Activated B cell treated with CpG ODN at 0.5 μM for 24 hours (primary cell): Measurements from ENCODE around the gene MBNL2. TPM values are rescaled to one million over a fixed set of nuclear protein-coding genes. Genes with fewer than 3 reads are reported as not detected.

ENCODE experiments used
- ATAC-seq: fragments of 200-7000 bp; cut with Tn5 transposase; one replicate; pipeline ENCODE4 v1.10.0; 2021; ENCODE audit warnings: low read depth, mild to moderate bottlenecking, moderate library complexity
- CTCF ChIA-PET: fragments of 350-600 bp; sonication (Branson Sonifier 250); formaldehyde crosslinking; loops from one replicate; lab custom pipeline; 2021; ENCODE audit warnings: antibody characterized with exemption; lab: Charles Lee
- POLR2A ChIA-PET: fragments of 350-600 bp; sonication (Branson Sonifier 250); formaldehyde crosslinking; loops from one replicate; lab custom pipeline; 2021; ENCODE audit warnings: antibody characterized with exemption; lab: Charles Lee
- DNase-seq: peaks from one replicate; pipeline ENCODE4 v3.0.0; 2022
- H3K27ac Mint-ChIP-seq: one replicate; pipeline ENCODE4 v1.8.0; 2020; ENCODE audit warnings: mixed read lengths
- H3K27me3 Mint-ChIP-seq: one replicate; pipeline ENCODE4 v1.8.0; 2021; ENCODE audit warnings: mixed read lengths
- H3K36me3 Mint-ChIP-seq: one replicate; pipeline ENCODE4 v1.8.0; 2021; ENCODE audit warnings: low read depth, mixed read lengths
- H3K4me1 Mint-ChIP-seq: one replicate; pipeline ENCODE4 v1.8.0; 2021; ENCODE audit warnings: mixed read lengths
- H3K4me3 Mint-ChIP-seq: one replicate; pipeline ENCODE4 v1.8.0; 2020; ENCODE audit warnings: mild to moderate bottlenecking, mixed read lengths
- H3K9me3 Mint-ChIP-seq: one replicate; pipeline ENCODE4 v1.8.0; 2020; ENCODE audit warnings: mixed read lengths
- CTCF ChIP-seq: fragments of 200-600 bp; IDR thresholded peaks from one replicate; pipeline ENCODE4 v1.8.0; 2022; ENCODE audit warnings: antibody characterized with exemption, mild to moderate bottlenecking
- intact Hi-C: fragments of 100-400 bp; cut with micrococcal nuclease; formaldehyde crosslinking; loops from one replicate; pipeline ENCODE4 v1.15.1; 2024
- total RNA-seq: library from RNA; stranded (reverse); gene quantifications from 2 replicates; pipeline ENCODE4 v1.2.3, GENCODE V29; 2022

MBNL2 gene
- total RNA-seq: 15.3 and 18.8 TPM in 2 replicates

- ChIA-PET POLR2A (interaction anchor here (0.8 to 3.7 kb wide), 5 partner anchors 10 to 227 kb away, joined by 3 to 29 read pairs (median 3); partner anchors contain the start of gene RAP2A), CTCF (interaction anchor here (0.7 to 2.9 kb wide), 3 partner anchors 12 to 112 kb away, joined by 3 to 8 read pairs (median 3); no protein-coding TSS in a partner anchor)
- ATAC-seq (peak; percentile 98), DNase-seq (peak; percentile 67)
- Mint-ChIP-seq H3K4me1 (peaks cover 51% of the 10 kb centered on the region), H3K36me3 (peaks cover 7% of the 10 kb centered on the region), H3K27me3 (no peaks in the 10 kb centered on the region), H3K27ac (peak within 1 kb of the TSS; percentile 92), H3K9me3 (no peaks in the 10 kb centered on the region), H3K4me3 (peak within 1 kb of the TSS; percentile 89)
- intact Hi-C loops: loop anchor here (1.0 to 10.0 kb wide), 8 partner anchors 39 to 1863 kb away; no protein-coding TSS in a partner anchor
- TF ChIP-seq CTCF: no peak
Observed at GRCh38 chr13:97221989-97222700, at the start of gene MBNL2. Gene MBNL2 (plus strand): TSS chr13:97222333. CDS start chr13:97276236, 53,903 bp downstream.

GRCh38 chr13:97174638-97175037, 47.5 kb upstream of the MBNL2 start:
- no peak overlapping the region for H3K4me3 Mint-ChIP-seq
- no peak for TF ChIP-seq CTCF
- H3K4me1 Mint-ChIP-seq: no peaks in the 10 kb centered on the region
- ChIA-PET POLR2A (no interaction called here), CTCF (no interaction called here)
- H3K27ac Mint-ChIP-seq: no peak overlapping the region
- DNase-seq (no peak), ATAC-seq (no peak)
- peaks cover 5% of the 10 kb centered on the region for H3K9me3 Mint-ChIP-seq
- H3K36me3 Mint-ChIP-seq: no peaks in the 10 kb centered on the region
- intact Hi-C loops: no loop called here
- H3K27me3 Mint-ChIP-seq: peaks cover 22% of the 10 kb centered on the region

- Mint-ChIP-seq H3K4me3 (no peak overlapping the region), H3K36me3 (no peaks in the 10 kb centered on the region), H3K4me1 (no peaks in the 10 kb centered on the region), H3K27me3 (peaks cover 25% of the 10 kb centered on the region), H3K27ac (no peak overlapping the region), H3K9me3 (peaks cover 5% of the 10 kb centered on the region)
- TF ChIP-seq CTCF: no peak
- ChIA-PET POLR2A (no interaction called here), CTCF (no interaction called here)
- ATAC-seq (no peak), DNase-seq (no peak)
- intact Hi-C loops: no loop called here
Observed at GRCh38 chr13:97175041-97175440, 47.1 kb upstream of the MBNL2 start.

- POLR2A ChIA-PET: no interaction called here
Observed at GRCh38 chr13:97179501-97179900, 42.6 kb upstream of the MBNL2 start.

More at GRCh38 chr13:97179501-97179900, 42.6 kb upstream of the MBNL2 start:
- CTCF ChIA-PET: no interaction called here
- no peak overlapping the region for H3K4me3 Mint-ChIP-seq
- no peak overlapping the region for H3K27ac Mint-ChIP-seq
- H3K4me1 Mint-ChIP-seq: no peaks in the 10 kb centered on the region
- H3K36me3 Mint-ChIP-seq: no peaks in the 10 kb centered on the region
- ATAC-seq (no peak), DNase-seq (no peak)
- H3K27me3 Mint-ChIP-seq: peaks cover 20% of the 10 kb centered on the region
- peaks cover 5% of the 10 kb centered on the region for H3K9me3 Mint-ChIP-seq
- intact Hi-C loops: no loop called here
- TF ChIP-seq CTCF: no peak
